Endothelial cell of umbilical vein (primary cell): ENCODE results near the gene ABCC10. TPM values are rescaled to one million over a fixed set of nuclear protein-coding genes. Genes with fewer than 3 reads are reported as not detected.
"Not testable (repeated sequence)": the region's sequence is repeated elsewhere in the genome, so short reads cannot be mapped to it uniquely, and the experiment has no call there.

Experiments
- BruUV-seq: library from RNA; stranded (reverse); fragments of 400-500 nt; replicated peaks from 2 replicates; lab custom pipeline; 2021; lab: Mats Ljungman, UMichigan
- CTCF ChIA-PET: fragments of 300-600, 350-600 bp; sonication (Branson Sonifier 250); formaldehyde crosslinking; loops from one replicate; lab custom pipeline; 2021; ENCODE audit warnings: antibody characterized with exemption, inconsistent platforms; lab: Charles Lee
- POLR2A ChIA-PET: fragments of 300-600, 350-600 bp; sonication (Branson Sonifier 250); formaldehyde crosslinking; loops from one replicate; lab custom pipeline; 2021; ENCODE audit warnings: antibody characterized with exemption, inconsistent platforms; lab: Charles Lee
- DNase-seq: peaks from one replicate; pipeline ENCODE4 v3.0.0-alpha.2; 2011; ENCODE audit warnings: low read depth, low spot score
- FAIRE-seq: peaks from 2 replicates; lab custom pipeline; 2011; peaks lifted over from hg19 to GRCh38; lab: Jason Lieb, UNC
- H2AFZ ChIP-seq: 2 replicates; pipeline ENCODE4 v1.6.0; 2012; ENCODE audit warnings: low read depth, low read length, control low read depth, inconsistent platforms
- H3K27ac ChIP-seq: 2 replicates; pipeline ENCODE4 v1.5.1; 2011; ENCODE audit warnings: low read depth, mild to moderate bottlenecking, control low read depth, low read length, moderate library complexity; ENCODE audit not compliant: insufficient read depth
- H3K27me3 ChIP-seq, 2 experiments: 2 replicates each; pipeline versions ENCODE4 v1.6.0 to v1.6.1; 2011; ENCODE audit warnings: low read length in 2 of 2, mixed read lengths in 1 of 2; ENCODE audit not compliant: control insufficient read depth in 2 of 2, insufficient read depth in 2 of 2
- H3K36me3 ChIP-seq, 2 experiments: 2 replicates in 1 of 2; 3 replicates in 1 of 2; pipeline ENCODE4 v1.5.1; 2011; ENCODE audit warnings: low read length in 2 of 2, mild to moderate bottlenecking in 1 of 2, moderate library complexity in 1 of 2; ENCODE audit not compliant: control insufficient read depth in 2 of 2, insufficient read depth in 2 of 2; ENCODE audit errors: extremely low read depth in 1 of 2
- H3K4me1 ChIP-seq: 3 replicates; pipeline ENCODE4 v1.5.1; 2011; ENCODE audit warnings: mild to moderate bottlenecking, low read length; ENCODE audit not compliant: control insufficient read depth, insufficient read depth; ENCODE audit errors: extremely low read depth
- H3K4me2 ChIP-seq: 2 replicates; pipeline ENCODE4 v1.6.1; 2011; ENCODE audit warnings: low read length, control low read depth, mixed read lengths; ENCODE audit not compliant: insufficient read depth
- H3K4me3 ChIP-seq, 3 experiments: fragments of 200-600 bp in 1 of 3; sonication (generic), shearing (Covaris generic) in 1 of 3; replicated peaks in 1 of 3; 2 replicates each; pipeline ENCODE4 v1.5.1; 2011 to 2016; ENCODE audit warnings: control low read depth in 3 of 3, low read length in 3 of 3, mild to moderate bottlenecking in 2 of 3, inconsistent platforms in 1 of 3, low read depth in 1 of 3, moderate library complexity in 1 of 3; ENCODE audit not compliant: insufficient read depth in 1 of 3
- H3K79me2 ChIP-seq: 2 replicates; pipeline ENCODE4 v1.6.0; 2012; ENCODE audit warnings: low read length, inconsistent platforms; ENCODE audit not compliant: control insufficient read depth, insufficient read depth
- H3K9ac ChIP-seq: replicated peaks from 2 replicates; pipeline ENCODE3; 2011; ENCODE audit warnings: low read length, control low read depth; ENCODE audit not compliant: insufficient read depth; ENCODE audit errors: extremely low read depth
- H3K9me1 ChIP-seq: replicated peaks from 3 replicates; pipeline ENCODE4 v1.6.0; 2011; ENCODE audit warnings: mild to moderate bottlenecking, low read length; ENCODE audit not compliant: control insufficient read depth, insufficient read depth; ENCODE audit errors: extremely low read depth
- H3K9me3 ChIP-seq: replicated peaks from 2 replicates; pipeline ENCODE4 v1.5.1; 2012; ENCODE audit warnings: low read length, inconsistent platforms; ENCODE audit not compliant: control insufficient read depth, insufficient read depth
- H4K20me1 ChIP-seq: replicated peaks from 2 replicates; pipeline ENCODE3; 2011; ENCODE audit warnings: mild to moderate bottlenecking, low read length; ENCODE audit not compliant: control insufficient read depth, insufficient read depth; ENCODE audit errors: extremely low read depth
- MAX ChIP-seq: IDR thresholded peaks from 2 replicates; pipeline ENCODE4 v1.6.1; 2011; ENCODE audit not compliant: insufficient read depth, insufficient read length
- POLR2AphosphoS5 ChIP-seq: IDR thresholded peaks from 2 replicates; pipeline ENCODE4 v1.6.1; 2012; ENCODE audit warnings: low read depth, mild to moderate bottlenecking, control low read depth, low read length, moderate library complexity; ENCODE audit not compliant: insufficient read depth
- dilution Hi-C: fragments of 300-500 bp; cut with MboI; formaldehyde crosslinking; loops from one replicate; pipeline ENCODE4 v1.15.0; 2019; ENCODE audit warnings: low sequenced_read_pairs; ENCODE audit not compliant: extremely low pct_ligation_motif_present
- intact Hi-C: fragments of 100-400 bp; cut with micrococcal nuclease; formaldehyde crosslinking; loops from one replicate; pipeline ENCODE4 v1.10.0; 2022
- microRNA-seq: library from miRNA; unstranded; fragments of <30 nt; microRNA quantifications from one replicate; pipeline ENCODE4 v1.2.0, GENCODE V29; 2021; ENCODE audit warnings: borderline number of aligned reads, borderline replicate concordance
- polyA plus RNA-seq, 4 experiments: library from polyadenylated mRNA; depleted of rRNA in 3 of 4; stranded (reverse) in 3 of 4; unstranded in 1 of 4; fragments of >200 nt; gene quantifications; 2 replicates each; pipeline versions ENCODE4 v1.2.1 to v1.2.3, GENCODE V29; 2011 to 2012; ENCODE audit warnings: missing spikeins in 1 of 4
- small RNA-seq: library from RNA; depleted of rRNA; stranded (forward); fragments of <200 nt; gene quantifications from one replicate; pipeline ENCODE3, GENCODE V24; 2012; ENCODE audit warnings: low replicate concordance, low read depth; ENCODE audit not compliant: insufficient read depth, insufficient read length
- total RNA-seq: library from RNA; stranded (reverse); gene quantifications from 2 replicates; pipeline ENCODE4 v1.2.3, GENCODE V29; 2021

The ABCC10 gene
- total and polyA plus RNA-seq, 2 donors (not counting 3 experiments of a cell fraction or from before 2014, with no cell fraction given): 29.2 to 37.9 TPM

- intact Hi-C loops: loop anchor here (2.0 kb wide), 1 partner anchor 43 kb away; the partner anchor contains the start of gene DLK2
- H3K4me3 ChIP-seq, FAIRE-seq, H2AFZ ChIP-seq, H3K4me2 ChIP-seq, H3K27me3 ChIP-seq, H3K9me3 ChIP-seq, H3K27ac ChIP-seq, H3K79me2 ChIP-seq, DNase-seq, H4K20me1 ChIP-seq, dilution Hi-C loops, H3K9ac ChIP-seq, POLR2A ChIA-PET, H3K9me1 ChIP-seq, BruUV-seq: not testable (repeated sequence)
- CTCF ChIA-PET: interaction anchor here (1.5 to 19.0 kb wide), 3 partner anchors 9 to 269 kb away, joined by 3 to 289 read pairs (median 58); partner anchors contain the start of genes DLK2 and DNPH1
- Histone ChIP-seq H3K4me1 (peaks cover 15% of the 10 kb centered on the region), H3K36me3 (peaks cover 0 to 17% of the 10 kb centered on the region in 2 experiments)
These were observed 71.0 kb downstream of the ABCC10 start for GRCh38 chr6:43498291-43498690.

- TF ChIP-seq MAX (no peak), POLR2AphosphoS5 (peak; percentile 48)
- H2AFZ ChIP-seq: peak overlapping the region; percentile 15
- peaks cover 0 to 22% of the 10 kb centered on the region in 2 experiments for H3K36me3 ChIP-seq
- no TSS peak for BruUV-seq
- H3K9me1 ChIP-seq: no peaks in the 10 kb centered on the region
- CTCF ChIA-PET: interaction anchor here (1.1 to 19.0 kb wide), 3 partner anchors 11 to 270 kb away, joined by 3 to 289 read pairs (median 5); partner anchors contain the start of genes DLK2, DNPH1 and LRRC73
- H4K20me1 ChIP-seq: no peaks in the 10 kb centered on the region
- no peak overlapping the region for H3K9ac ChIP-seq
- no peaks in the 10 kb centered on the region for H3K79me2 ChIP-seq
- POLR2A ChIA-PET: no interaction called here
- H3K27ac ChIP-seq: no peak overlapping the region
- DNase-seq (peak; percentile 80), FAIRE-seq (peak; percentile 93)
- peaks cover 15% of the 10 kb centered on the region for H3K4me1 ChIP-seq
- H3K4me3 ChIP-seq: no peak overlapping the region
- intact Hi-C loops (loop anchor here (2.0 kb wide), 1 partner anchor 44 kb away; the partner anchor contains the start of gene DLK2), dilution Hi-C loops (no loop called here)
- no peaks in the 10 kb centered on the region for H3K27me3 ChIP-seq
- H3K4me2 ChIP-seq: peak overlapping the region; percentile 22
- H3K9me3 ChIP-seq: no peaks in the 10 kb centered on the region
These were observed 71.9 kb downstream of the ABCC10 start for GRCh38 chr6:43499028-43499815.

Small RNAs within 50 kb of the gene (microRNA-seq; reads per million reads assigned to microRNA genes)
- gene MIR6780B: not detected

Small RNAs within 50 kb of the gene (small RNA-seq; reads per million reads assigned to genes)
- not detected for gene MIR6780B
- gene RNU6-1113P: not detected

Other genes with a start within 250 kb of the ABCC10 start
- 43.9 and 46.0 TPM in 2 replicates for gene CUL9, start 245.3 kb upstream of the ABCC10 start, total RNA-seq
- 36.5 and 38.7 TPM in 2 replicates for gene CUL9, start 245.3 kb upstream of the ABCC10 start, polyA plus RNA-seq
- 34.3 and 37.7 TPM in 2 replicates for gene DNPH1, start 198.1 kb upstream of the ABCC10 start, total RNA-seq
- gene DNPH1, start 198.1 kb upstream of the ABCC10 start, polyA plus RNA-seq: 120 and 131 TPM in 2 replicates
- gene TTBK1, start 184.1 kb upstream of the ABCC10 start, total RNA-seq: 0.12 TPM in 1 of 2 replicates, not detected in the other
- gene TTBK1, start 184.1 kb upstream of the ABCC10 start, polyA plus RNA-seq: 0.06 TPM in 2 replicates
- not detected in 2 replicates for gene SLC22A7, start 129.3 kb upstream of the ABCC10 start, total RNA-seq
- gene SLC22A7, start 129.3 kb upstream of the ABCC10 start, polyA plus RNA-seq: not detected in 2 replicates
- not detected in 2 replicates for gene CRIP3, start 118.7 kb upstream of the ABCC10 start, total RNA-seq
- gene CRIP3, start 118.7 kb upstream of the ABCC10 start, polyA plus RNA-seq: not detected in 2 replicates
- 13.0 and 13.6 TPM in 2 replicates for gene ZNF318, start 57.9 kb upstream of the ABCC10 start, total RNA-seq
- gene ZNF318, start 57.9 kb upstream of the ABCC10 start, polyA plus RNA-seq: 7.1 and 7.8 TPM in 2 replicates
- not detected in 2 replicates for gene DLK2, start 28.0 kb downstream of the ABCC10 start, total RNA-seq
- 0.36 and 0.38 TPM in 2 replicates for gene DLK2, start 28.0 kb downstream of the ABCC10 start, polyA plus RNA-seq
- 31.8 and 33.1 TPM in 2 replicates for gene TJAP1, start 50.0 kb downstream of the ABCC10 start, total RNA-seq
- 28.4 and 29.9 TPM in 2 replicates for gene TJAP1, start 50.0 kb downstream of the ABCC10 start, polyA plus RNA-seq
- 0.25 and 0.58 TPM in 2 replicates for gene LRRC73, start 82.8 kb downstream of the ABCC10 start, total RNA-seq
- gene LRRC73, start 82.8 kb downstream of the ABCC10 start, polyA plus RNA-seq: 0.11 and 0.14 TPM in 2 replicates
- gene YIPF3, start 89.4 kb downstream of the ABCC10 start, total RNA-seq: 117 and 119 TPM in 2 replicates
- gene YIPF3, start 89.4 kb downstream of the ABCC10 start, polyA plus RNA-seq: 470 and 561 TPM in 2 replicates
- gene POLR1C, start 89.5 kb downstream of the ABCC10 start, total RNA-seq: 40.6 and 46.0 TPM in 2 replicates
- 34.7 and 39.8 TPM in 2 replicates for gene POLR1C, start 89.5 kb downstream of the ABCC10 start, polyA plus RNA-seq
- gene XPO5, start 148.5 kb downstream of the ABCC10 start, total RNA-seq: 45.9 and 50.0 TPM in 2 replicates
- gene XPO5, start 148.5 kb downstream of the ABCC10 start, polyA plus RNA-seq: 27.5 and 28.4 TPM in 2 replicates
- 33.7 and 36.6 TPM in 2 replicates for gene POLH, start 148.6 kb downstream of the ABCC10 start, total RNA-seq
- 8.8 and 9.3 TPM in 2 replicates for gene POLH, start 148.6 kb downstream of the ABCC10 start, polyA plus RNA-seq
- 77.6 and 87.1 TPM in 2 replicates for gene GTPBP2, start 201.7 kb downstream of the ABCC10 start, total RNA-seq
- 112 and 118 TPM in 2 replicates for gene GTPBP2, start 201.7 kb downstream of the ABCC10 start, polyA plus RNA-seq
- gene MAD2L1BP, start 208.3 kb downstream of the ABCC10 start, total RNA-seq: 32.3 and 34.9 TPM in 2 replicates
- 62.0 and 63.5 TPM in 2 replicates for gene MAD2L1BP, start 208.3 kb downstream of the ABCC10 start, polyA plus RNA-seq
- gene RSPH9, start 217.5 kb downstream of the ABCC10 start, total RNA-seq: 0.12 and 0.27 TPM in 2 replicates
- 0.18 and 0.21 TPM in 2 replicates for gene RSPH9, start 217.5 kb downstream of the ABCC10 start, polyA plus RNA-seq